NCI-H1092 treated with DMSO at 0.1 percent for 48 hours (cell line): Measurements from ENCODE around the gene WWOX.

Experiments
- DNase-seq: peaks from one replicate; lab custom pipeline; 2025; lab: John Stamatoyannopoulos, UW

Gene WWOX

DNA sequence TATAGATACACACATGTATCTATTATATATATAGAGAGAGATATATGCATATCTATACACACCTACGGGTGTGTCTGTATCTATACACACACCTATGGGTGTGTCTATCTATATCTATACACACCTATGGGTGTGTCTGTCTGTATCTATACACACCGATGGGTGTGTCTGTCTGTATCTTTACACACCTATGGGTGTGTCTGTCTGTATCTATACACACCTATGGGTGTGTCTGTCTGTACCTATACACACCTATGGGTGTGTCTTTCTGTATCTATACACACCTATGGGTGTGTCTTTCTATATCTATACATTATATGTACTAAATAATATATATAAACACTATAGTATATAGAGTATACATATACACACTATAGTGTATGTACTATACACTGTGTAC, 762.6 kb downstream of the WWOX start:
- DNase-seq, result no peak

DNA sequence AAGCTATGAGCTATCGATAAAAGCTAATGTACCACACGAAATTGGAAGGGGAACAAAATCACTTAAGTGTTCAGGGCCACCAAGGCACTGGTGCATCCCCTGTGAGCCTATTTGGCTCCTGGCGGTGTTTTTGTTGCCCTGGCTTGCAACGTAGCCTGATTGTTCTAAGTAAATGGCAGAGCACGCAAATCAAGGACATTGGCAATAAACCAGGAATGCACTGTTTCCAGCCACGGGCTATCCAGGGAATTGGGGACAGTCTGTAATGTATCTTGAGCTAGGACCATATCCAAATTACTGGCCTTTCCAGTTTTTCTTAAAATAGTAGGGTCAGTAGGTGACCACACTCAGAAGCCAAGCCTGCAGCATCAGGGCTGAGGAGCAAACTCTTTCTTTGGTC, 767.1 kb downstream of the WWOX start:
- DNase-seq, result no peak

DNA sequence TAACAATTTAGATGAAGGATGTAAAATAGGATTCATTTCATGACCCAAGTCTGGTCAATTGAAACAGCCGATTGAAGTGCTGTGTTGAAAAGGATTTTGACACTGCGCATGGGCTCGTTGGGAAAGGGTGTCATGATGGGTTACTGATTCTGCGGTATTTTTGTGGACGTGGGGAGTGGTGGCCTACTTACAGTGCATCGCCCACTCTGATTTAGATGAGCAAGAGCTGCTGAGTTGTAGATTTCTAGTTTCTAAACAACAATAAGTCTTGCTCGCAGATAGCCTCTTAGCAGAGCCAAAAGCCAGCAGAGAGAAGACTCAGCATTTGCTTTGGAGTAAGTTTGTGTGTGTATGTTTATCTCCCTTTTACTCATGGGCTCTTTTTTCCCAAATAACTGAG, 770.0 kb downstream of the WWOX start:
- DNase-seq, result no peak

DNA sequence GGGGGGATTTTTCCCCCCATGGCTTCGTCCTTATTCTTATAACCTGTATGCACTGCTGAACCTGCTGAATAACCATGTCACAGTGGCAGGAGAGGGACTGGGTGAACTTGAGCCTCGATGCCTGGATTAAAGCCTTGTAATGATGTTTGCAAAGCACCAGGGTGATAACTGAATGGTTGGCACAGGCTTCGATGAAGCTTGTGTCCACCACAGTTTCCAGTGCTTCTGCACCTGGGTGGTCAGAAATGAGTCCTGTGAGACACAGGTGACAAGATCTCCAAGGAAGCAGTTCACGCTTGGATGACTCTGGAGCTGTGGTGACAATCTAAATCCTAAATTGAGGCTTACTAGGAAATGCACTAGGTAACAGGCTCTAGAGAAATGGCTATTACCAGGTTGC, 771.8 kb downstream of the WWOX start:
- peak; percentile 12 for DNase-seq

DNA sequence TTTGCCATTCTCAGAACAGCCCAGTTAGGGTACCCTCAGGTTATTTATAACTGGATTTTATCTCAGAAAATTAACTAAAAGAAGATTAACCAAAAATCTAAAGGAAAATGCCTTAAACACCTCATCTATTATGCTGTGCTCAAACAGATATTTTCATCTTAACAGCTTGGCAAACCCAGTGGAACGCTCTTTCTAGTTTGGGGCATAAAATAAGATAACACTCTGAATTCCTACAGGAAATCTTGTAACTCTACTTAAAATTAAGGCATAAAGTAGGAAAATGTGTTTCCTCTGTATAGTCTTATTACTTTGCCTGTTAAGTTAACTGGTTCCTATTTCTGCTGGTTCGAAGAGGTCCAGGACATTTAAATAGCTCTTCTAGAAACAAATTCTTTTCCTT, 777.2 kb downstream of the WWOX start:
- DNase-seq, result no peak

DNA sequence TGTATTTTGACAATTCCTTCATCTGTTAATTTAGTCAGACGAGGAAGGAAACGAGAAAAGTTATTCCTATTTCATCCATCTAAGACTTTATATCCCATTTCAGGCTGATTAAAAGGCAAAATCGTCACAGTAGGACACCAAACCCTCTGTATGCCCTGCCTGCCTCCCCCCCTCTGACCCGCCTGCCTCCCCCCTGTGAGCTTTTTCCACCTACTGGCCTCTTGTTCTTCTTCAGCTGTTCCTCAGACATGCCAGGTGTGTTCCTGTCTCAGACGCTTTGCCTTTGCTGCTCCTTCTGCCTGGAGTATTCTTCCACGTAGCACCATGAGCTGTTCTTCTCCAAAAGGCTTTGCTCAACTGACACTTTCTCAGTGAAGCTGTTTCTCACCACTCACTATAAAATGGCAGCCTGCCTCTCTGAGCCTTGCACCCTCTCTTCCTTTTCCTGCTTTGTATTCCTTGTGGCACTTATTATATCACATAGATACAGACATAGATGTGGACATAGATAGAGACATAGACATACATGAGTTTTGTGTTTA, 777.7 kb downstream of the WWOX start:
- DNase-seq, result no peak

DNA sequence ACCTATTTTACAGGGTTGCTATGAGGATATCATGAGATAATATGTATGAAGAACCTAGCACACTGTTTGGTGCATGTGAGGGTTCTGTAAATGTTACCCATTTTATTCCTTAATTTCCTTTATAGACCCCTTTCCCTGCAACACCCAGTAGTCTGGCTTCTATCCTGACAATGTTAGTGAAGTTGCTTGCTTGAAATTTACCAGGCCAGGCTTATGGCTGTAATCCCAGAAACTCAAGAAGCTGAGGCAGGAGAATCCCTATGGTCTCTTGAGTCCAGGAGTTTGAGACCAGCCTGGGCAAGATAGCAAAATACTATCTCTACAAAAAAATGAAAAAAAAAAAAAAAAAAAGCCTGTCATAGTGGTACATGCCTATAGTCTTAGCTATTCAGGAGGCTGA, 779.1 kb downstream of the WWOX start:
- DNase-seq, result no peak

DNA sequence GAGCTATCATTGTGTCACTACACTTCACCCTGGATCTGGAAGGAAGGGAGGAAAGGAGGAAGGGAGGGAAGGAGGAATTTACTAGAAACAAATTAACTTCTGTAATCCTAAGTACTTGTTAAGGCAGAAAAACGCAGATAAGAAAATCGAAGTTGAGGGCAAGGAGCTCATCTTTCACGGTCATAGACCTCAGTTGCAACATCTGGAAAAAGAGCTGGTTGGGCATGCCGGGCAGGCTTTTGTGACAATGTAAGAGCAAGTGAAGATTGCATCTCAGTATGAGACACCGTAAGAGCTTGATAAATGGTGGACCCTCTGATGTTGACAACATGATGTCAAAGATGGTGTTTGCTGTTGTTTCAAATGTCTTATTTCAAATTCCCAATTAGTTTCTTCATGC, 779.6 kb downstream of the WWOX start:
- no peak for DNase-seq

DNA sequence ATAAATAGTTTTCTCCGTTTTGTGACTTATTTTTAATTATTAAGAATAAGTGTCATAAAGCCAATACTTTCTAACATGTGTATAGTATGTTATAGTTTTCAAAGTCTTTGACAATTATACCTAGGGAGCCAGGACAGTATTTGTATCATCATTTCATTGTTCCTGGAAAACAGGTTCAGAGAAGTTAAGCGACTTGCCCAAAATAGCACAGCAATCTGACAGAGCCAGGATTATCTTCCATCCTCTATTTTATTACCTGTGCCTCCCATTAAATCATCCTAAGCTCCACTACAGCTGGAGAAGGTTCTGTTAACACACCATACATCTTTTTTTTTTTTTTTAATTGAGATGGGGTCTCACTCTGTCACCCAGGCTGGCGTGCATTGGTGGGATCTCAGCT, 782.7 kb downstream of the WWOX start:
- no peak for DNase-seq

DNA sequence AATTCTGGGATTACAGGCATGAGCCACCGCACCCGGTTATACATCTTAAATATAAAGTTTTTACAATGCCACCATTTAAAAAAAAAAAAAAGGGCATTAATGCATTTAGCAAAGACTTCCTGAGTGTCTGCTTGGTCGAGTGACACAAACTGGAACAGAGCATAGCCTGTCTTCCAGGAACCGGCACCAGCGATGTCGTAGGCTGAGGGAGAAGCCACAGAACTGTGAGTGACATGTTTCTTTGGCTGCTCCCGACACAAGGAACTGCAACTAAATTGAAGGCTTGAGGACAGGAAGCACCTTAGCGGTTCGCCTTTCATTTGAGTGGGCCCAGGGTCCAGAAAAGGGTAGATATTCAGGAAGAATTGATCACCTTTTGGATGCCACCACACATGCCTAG, 783.3 kb downstream of the WWOX start:
- DNase-seq, result no peak

DNA sequence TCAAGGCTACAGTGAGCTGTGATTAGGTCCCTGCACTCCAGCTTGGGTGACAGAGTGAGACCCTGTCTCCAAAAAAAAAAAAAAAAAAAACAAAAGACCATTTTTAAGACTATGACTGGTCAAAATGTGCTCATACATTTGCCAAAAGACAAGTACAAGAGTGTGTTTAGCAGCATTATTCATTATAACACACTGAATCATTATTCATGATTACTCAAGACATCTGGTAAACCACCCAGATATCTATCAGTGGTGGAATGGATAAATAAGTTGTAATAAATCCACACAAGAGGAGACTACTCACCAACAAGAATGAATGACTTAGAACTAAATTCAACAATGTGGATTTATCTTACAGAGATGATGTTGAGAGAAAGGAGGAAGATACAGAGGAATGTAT, 784.8 kb downstream of the WWOX start:
- DNase-seq, result no peak

DNA sequence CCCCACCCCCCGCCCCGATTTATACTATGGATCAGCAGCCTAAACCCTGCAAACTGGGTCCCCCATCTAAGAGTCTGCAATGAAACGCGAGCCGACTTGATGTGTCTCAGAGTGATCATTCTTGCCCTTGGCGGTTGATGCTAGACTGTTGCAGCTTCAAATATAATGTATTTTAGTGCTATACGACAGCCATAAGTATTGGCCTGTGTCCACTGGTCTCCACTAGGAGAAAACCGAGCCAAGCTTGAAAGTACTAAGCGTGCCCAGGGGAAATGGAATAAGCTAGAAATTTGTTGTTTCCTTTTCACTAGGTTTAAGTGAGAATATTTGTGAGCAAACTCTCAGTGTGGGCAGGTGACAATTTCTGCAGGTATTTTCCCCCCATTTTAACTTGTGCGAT, 789.9 kb downstream of the WWOX start:
- no peak for DNase-seq

DNA sequence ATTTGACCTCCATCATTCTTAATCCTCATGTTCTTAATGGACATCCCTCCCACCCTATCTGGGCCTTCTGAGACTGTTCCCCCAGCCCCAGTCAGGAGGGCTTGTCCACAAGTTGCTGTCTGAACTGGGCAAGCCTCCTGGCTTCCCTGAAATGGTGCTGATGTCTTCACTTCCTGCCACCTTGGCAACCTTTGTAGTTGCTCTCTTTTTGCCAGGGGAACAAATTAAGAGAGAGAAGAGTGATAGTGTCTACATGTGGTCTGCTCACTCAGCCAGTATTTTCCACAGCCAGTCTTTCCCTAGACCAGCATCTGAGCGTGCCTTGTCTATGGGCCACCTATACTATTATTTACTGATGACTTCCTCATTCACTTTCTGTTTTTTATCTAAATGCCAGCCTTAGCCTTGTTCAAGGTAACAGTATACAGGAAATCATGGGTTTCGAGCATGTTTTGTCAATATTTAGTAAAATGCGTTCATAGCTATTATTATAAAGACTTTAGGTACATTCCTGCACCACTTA, 791.0 kb downstream of the WWOX start:
- no peak for DNase-seq

DNA sequence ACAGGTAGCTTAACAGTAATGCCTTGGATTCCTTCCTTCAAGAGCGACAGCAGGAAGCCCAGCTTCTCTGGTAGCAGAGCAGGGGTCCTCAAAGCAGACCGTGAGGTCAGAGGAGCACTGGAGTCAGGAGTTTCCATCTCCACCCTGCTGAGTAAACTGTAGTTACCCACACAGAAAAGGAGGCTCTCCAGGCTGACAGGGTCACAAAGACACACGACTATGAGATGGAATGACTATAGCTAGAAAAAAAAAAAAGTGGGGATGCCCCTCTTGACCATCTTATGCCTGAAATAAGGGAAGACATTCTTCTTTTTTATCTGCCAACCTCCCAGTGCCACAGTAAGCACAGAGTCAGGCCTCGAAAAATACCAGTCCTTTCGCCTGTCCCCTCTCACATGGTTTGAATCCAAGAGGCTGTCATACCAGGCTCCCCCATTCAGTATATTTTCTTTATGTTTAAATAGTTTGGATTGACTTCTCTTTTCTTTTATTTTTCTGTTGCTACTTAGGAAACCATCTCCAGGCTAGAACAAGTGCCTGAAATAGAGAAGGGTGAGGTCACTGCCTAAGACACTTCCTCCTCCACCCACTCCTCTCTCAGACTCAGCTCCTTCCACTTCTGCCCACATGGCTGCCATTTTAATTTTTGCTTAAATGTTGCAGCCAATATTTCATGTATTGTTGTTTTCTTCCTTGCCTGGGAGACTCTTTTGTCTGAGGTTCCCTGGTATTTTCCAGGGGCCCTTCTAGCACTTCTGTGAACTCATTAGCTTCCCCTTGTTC, 793.7 kb downstream of the WWOX start:
- no peak for DNase-seq

DNA sequence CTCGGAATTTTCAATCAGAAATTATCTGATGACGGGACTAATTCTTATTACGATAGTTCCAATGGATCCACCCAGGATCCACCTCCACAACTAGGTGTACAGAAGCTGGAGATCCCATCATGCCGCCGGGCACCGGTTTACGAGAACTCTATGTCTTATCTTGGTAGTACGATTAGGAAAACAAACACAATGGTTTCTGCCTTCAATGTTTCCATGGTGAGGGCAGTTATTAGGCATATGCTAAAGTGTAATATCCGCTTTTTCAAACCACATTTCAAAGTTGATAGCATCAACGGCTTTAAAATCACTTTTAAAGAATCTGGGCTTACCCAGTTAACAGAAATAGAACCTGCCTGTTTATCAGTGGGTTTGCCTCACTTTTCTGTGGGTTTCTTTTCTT, 795.4 kb downstream of the WWOX start:
- DNase-seq, result no peak

DNA sequence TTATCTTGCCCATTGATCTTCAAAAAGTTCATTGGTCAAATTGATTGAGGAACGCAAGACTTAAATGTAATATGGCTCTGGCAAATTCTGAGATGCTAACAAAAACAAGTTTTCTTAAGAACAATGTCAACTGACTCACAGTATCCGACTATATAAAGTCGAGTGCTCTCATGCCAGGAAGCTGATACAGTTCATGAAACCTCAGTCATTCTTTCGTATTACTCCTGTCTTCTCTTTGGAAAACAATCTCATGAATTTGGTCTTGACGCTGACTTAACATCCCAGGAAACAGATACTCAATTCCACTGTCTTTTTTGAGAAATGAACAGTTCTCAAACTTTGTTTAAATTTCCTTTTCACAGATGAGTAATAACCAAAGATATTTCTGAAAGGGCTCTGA, 796.2 kb downstream of the WWOX start:
- no peak for DNase-seq

DNA sequence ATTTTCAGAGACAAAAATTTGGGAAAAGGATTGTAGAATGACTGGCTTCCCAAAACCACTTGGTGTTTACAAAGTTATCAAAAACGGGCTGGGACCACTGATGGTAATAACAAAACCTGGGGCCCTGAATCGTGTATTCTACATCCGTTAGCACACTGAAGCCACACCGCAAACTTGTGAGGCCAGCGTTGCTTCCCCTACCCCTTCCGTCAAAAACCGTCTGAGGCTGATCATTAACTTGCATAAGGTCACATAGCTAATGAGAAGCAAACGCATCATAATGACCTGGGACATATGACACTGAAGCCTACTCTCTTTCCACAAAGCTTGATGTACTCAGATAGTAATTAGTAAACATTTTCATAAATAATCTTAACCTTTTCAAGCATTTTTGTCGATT, 796.8 kb downstream of the WWOX start:
- no peak for DNase-seq

DNA sequence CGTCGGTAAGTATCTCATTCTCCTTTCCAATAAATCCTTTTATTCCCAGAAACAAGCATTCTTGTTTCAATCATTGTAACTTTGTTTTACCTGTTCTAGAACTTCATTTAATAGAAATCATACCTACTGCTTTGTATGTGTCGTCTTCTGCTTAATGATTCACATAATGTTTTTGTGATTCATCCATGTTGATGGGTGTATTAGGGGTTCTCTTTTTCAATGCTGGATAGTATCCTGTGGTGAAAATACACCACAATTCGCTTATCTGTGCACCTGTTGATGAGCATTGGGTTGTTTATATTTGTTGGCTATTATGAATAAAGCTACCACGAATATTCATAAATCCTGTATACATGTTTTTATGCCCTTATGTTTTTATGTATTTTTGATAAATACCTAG, 797.8 kb downstream of the WWOX start:
- no peak for DNase-seq

DNA sequence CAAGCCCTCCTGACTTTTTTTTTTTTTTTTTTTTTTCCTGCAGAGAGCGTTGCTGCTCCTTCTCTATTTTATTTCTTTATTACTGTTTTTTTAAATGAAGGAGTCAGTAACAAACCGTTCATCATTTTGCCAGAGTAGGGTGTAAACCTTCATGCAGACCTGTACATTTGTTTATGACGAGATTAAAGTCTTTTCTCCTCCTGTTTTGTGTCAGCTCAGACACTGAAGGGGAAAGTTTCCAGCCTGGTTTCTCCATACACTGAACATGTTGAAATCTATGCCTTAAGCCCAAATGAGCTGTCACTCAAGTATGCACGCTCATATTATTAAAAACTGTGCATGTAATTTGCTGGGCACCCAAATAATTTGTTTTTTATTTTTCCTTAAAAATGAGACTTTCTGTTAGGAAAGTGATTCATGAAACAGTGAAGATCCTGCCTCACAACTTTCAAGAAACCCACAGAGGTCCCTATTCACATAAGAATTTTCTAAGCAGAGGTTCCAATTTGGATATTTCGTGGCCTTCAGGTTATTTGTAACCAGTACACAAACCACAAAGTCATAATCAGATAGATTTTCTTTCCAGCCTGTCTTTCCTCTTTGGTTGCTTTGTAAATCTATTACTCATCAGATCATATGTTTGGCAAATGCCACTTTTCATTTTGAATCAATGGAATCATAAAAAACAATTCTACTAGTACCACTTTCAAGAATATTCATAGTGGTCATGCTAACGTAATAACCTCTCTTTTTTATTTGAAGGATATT, 800.8 kb downstream of the WWOX start:
- DNase-seq, result no peak

DNA sequence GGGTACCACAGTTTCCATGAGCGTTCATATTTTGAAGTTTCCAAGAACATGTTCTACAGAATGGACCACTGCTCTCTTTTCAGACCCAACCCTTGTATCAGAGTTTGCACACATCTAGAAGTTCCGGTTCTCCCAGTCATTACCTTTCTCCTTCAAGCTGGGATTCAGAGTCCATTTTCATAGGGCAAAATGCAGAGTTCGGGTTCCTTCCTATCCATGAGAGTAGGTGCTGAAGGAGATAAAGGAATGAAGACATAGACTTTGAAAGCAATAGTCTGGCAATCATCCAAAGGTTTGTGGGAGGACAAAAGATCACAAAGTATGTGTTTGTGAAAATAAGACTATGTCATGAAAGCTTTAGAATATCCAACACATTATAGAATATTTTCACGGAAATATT, 801.5 kb downstream of the WWOX start:
- no peak for DNase-seq

DNA sequence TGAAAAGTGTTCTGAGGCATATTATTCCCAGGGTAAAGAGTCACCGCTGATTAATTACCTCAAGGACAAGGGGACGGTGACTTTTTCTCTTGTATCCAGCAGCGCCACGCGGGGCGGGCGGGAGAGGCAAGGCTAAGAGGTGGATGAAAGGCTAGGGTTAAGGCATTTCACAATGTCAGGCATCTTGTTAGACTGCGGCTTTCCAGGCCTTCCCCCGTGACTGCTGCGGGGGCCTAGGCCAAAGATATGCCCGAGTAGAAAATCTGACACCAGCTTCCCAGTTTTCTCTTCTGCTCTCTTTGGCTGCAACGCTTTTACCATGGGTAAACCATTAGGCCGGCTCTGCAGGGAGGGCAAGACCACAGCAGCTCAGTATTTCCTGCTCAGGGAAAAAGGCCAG, 802.9 kb downstream of the WWOX start:
- no peak for DNase-seq

DNA sequence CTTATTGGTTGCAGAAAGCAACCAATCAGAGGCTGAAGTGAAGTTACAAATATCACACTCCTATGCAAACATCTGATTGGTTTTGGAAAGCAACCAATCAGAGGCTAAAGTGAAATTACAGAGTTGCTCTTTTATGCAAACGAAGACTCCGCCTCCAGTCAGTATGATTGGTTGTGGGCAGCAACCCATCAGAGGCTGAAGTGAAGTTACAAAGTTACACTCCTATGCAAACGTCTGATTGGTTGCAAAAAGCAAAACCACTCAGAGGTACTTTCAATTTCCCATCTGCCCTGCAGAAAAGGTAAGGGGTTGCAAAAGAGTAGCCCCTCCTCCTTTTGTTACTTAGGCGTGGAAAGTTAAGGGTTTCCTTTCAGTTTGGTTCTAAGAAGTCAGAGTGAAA, 803.8 kb downstream of the WWOX start:
- DNase-seq, result no peak

DNA sequence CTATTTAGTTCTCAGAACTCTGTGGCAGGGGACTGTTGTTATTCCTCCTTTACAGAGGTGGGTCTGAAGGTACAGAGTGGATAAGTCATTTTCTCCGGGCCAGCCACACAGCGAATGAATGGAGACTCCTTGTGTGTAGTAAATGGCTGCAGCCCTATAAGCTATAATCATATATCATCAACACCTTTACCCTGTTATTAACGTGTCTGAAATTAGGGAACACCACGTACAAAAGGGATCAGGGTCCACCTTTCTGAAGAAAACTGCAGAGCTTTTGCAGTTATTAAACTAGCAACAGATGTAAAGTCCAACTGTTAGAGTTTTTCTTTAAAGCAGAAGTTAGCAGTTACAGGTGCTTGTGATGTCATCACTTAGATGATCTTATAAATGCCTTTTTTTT, 804.4 kb downstream of the WWOX start:
- DNase-seq, result no peak
